ENCODE measurements around the gene CGB5. TPM values are rescaled to one million over a fixed set of nuclear protein-coding genes. Genes with fewer than 3 reads are reported as not detected.
"Not testable (repeated sequence)": the region's sequence is repeated elsewhere in the genome, so short reads cannot be mapped to it uniquely, and the experiment has no call there.

CGB5 gene
- total and polyA plus RNA-seq, 9 of the 15 experiments (the other 6 are each of a cell fraction or from before 2014, with no cell fraction given), result not detected

- H3K9ac ChIP-seq (ENCODE audit: insufficient read depth in 1 of 2, low read depth in 2 of 2, low read length in 2 of 2); in situ Hi-C loops (cut with MboI); H3K4me3 ChIP-seq; H3K79me2 ChIP-seq (ENCODE audit: control insufficient read depth, insufficient read depth, low read length); H3K27ac ChIP-seq (ENCODE audit: extremely low read depth, low read depth, low read length); intact Hi-C loops (cut with micrococcal nuclease); H3K4me1 ChIP-seq (replicated peaks in 1 of 2; ENCODE audit: control insufficient read depth in 2 of 2, insufficient read depth in 2 of 2, low read length in 2 of 2); CTCF ChIA-PET (ENCODE audit: low intra/inter-chr PET ratio); H4K20me1 ChIP-seq (replicated peaks; ENCODE audit: control insufficient read depth, insufficient read depth, low read length); BruUV-seq (replicated peaks); H3K9me1 ChIP-seq (ENCODE audit: control insufficient read depth, insufficient read depth, low read length); H3K9me3 ChIP-seq (replicated peaks; ENCODE audit: control insufficient read depth, insufficient read depth, low read depth, low read length); H3K27me3 ChIP-seq (ENCODE audit: control insufficient read depth in 2 of 2, insufficient read depth in 2 of 2, low read length in 2 of 2); H3K36me3 ChIP-seq (ENCODE audit: control insufficient read depth, insufficient read depth, low read length); TF ChIP-seq REST (CRISPR knock-in tag; IDR thresholded peaks at IDR 0.05; ENCODE audit: low read depth): not testable (repeated sequence)
- POLR2A ChIA-PET, result interaction anchor here (0.6 kb wide), 1 partner anchor 12 kb away, joined by 3 read pairs; no protein-coding TSS in a partner anchor
- H2AFZ ChIP-seq (ENCODE audit: low read depth, low read length), result 0 out of 2 replicates have a peak within 1 kb of the TSS, but pooled peaks have one; percentile 26
- WGBS (ENCODE audit: insufficient coverage, low coverage, missing lambda C conversion rate), result 4% methylated on average over 22 of the region's 28 CpGs
- ATAC-seq (peak; percentile 94), FAIRE-seq (peak; percentile 91), DNase-seq (ENCODE audit: extremely low read depth in 1 of 4, low spot score in 3 of 4) (peak; percentile 88 to 91 (median 90))
- peak within 1 kb of the TSS; percentile 56 for H3K4me2 ChIP-seq (ENCODE audit: insufficient read depth, low read length)
- peak; percentile 99 for TF ChIP-seq POLR2H (tag; IDR thresholded peaks at IDR 0.05; ENCODE audit: low read depth)
- TF ChIP-seq CC2D1A (IDR thresholded peaks at IDR 0.05), result peak; percentile 68; the same call in 1 of the 2 replicates
- TF ChIP-seq CXXC5 (CRISPR knock-in tag; IDR thresholded peaks at IDR 0.05), result peak; percentile 73
- TF ChIP-seq ESRRA (IDR thresholded peaks at IDR 0.05; ENCODE audit: borderline replicate concordance, low read depth), result peak; percentile 37; the same call in 1 of the 2 replicates
- peak; percentile 71 to 78 for TF ChIP-seq NRF1 (conservative IDR thresholded peaks at IDR 0.05 in 1 of 2, IDR thresholded peaks at IDR 0.05 in 1 of 2)
- TF ChIP-seq CREM (IDR thresholded peaks at IDR 0.05; ENCODE audit: low read depth), result peak; percentile 89
- TF ChIP-seq REST (IDR thresholded peaks at IDR 0.05; ENCODE audit: borderline replicate concordance), result peak; percentile 52
Observed at GRCh38 chr19:49031642-49032301, 11.9 kb upstream of the CGB5 start, which contains the start of gene CGB2. TSS of gene CGB2 (plus strand) at chr19:49031890. CDS start at chr19:49032096, 206 bp downstream.

Measured in K562 (cell line).